Measurements from ENCODE around the gene RGS9BP.
A peak's percentile ranks its signal among the peaks of the same experiment; 100 is the strongest.

Gene RGS9BP

GRCh38 chr19:32674153-32674930 lies 1.3 kb upstream of the RGS9BP start:
- Histone ChIP-seq H3K79me2 (ENCODE audit: insufficient read depth, low read length) (peaks cover 55% of the 10 kb centered on the region), H3K4me2 (ENCODE audit: low read depth, low read length, poor library complexity, severe bottlenecking) (peak overlapping the region; percentile 63), H3K9me2 (replicated peaks; ENCODE audit: insufficient read depth, low read length) (no peaks in the 10 kb centered on the region), H3K36me3 (ENCODE audit: low read length) (no peaks in the 10 kb centered on the region), H4K20me1 (ENCODE audit: low read depth, low read length) (peaks cover 13% of the 10 kb centered on the region; the same call in 1 of the 2 replicates), H3K9ac (ENCODE audit: low read length) (peak overlapping the region; percentile 81), H3K27me3 (ENCODE audit: low read length) (no peaks in the 10 kb centered on the region), H3F3A (ENCODE audit: insufficient read depth) (no peaks in the 10 kb centered on the region), H3K9me3 (ENCODE audit: insufficient read depth, low read length) (no peaks in the 10 kb centered on the region), H3K4me3 (ENCODE audit: insufficient read depth, low read length, poor library complexity, severe bottlenecking) (peak overlapping the region; percentile 85), H3K27ac (ENCODE audit: low read depth, low read length) (peak overlapping the region; percentile 38), H2AFZ (ENCODE audit: low read depth, low read length, severe bottlenecking) (peak overlapping the region; percentile 37)
- TF ChIP-seq, protein P1, sequence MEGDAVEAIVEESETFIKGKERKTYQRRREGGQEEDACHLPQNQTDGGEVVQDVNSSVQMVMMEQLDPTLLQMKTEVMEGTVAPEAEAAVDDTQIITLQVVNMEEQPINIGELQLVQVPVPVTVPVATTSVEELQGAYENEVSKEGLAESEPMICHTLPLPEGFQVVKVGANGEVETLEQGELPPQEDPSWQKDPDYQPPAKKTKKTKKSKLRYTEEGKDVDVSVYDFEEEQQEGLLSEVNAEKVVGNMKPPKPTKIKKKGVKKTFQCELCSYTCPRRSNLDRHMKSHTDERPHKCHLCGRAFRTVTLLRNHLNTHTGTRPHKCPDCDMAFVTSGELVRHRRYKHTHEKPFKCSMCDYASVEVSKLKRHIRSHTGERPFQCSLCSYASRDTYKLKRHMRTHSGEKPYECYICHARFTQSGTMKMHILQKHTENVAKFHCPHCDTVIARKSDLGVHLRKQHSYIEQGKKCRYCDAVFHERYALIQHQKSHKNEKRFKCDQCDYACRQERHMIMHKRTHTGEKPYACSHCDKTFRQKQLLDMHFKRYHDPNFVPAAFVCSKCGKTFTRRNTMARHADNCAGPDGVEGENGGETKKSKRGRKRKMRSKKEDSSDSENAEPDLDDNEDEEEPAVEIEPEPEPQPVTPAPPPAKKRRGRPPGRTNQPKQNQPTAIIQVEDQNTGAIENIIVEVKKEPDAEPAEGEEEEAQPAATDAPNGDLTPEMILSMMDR (IDR thresholded peaks at IDR 0.05; ENCODE audit: insufficient read depth, low read length, poor library complexity, severe bottlenecking), result no peak
- TF ChIP-seq EZH2phosphoT487 (conservative IDR thresholded peaks at IDR 0.05; ENCODE audit: low read length), result no peak

GRCh38 chr19:32674931-32675719 lies 523 bp upstream of the RGS9BP start, which contains the start of gene ANKRD27:
Gene ANKRD27, minus strand, starts transcription at chr19:32675180. Its CDS starts 16,165 bp downstream, at chr19:32659015.
- Histone ChIP-seq H3K9me2 (replicated peaks; ENCODE audit: insufficient read depth, low read length) (no peaks in the 10 kb centered on the region), H3K9me3 (ENCODE audit: insufficient read depth, low read length) (no peaks in the 10 kb centered on the region), H3K27ac (ENCODE audit: low read depth, low read length) (peak within 1 kb of the TSS; percentile 38), H4K20me1 (ENCODE audit: low read depth, low read length) (peaks cover 13% of the 10 kb centered on the region; the same call in 1 of the 2 replicates), H3K9ac (ENCODE audit: low read length) (peak within 1 kb of the TSS; percentile 81), H3K36me3 (ENCODE audit: low read length) (no peaks in the 10 kb centered on the region), H3K4me2 (ENCODE audit: low read depth, low read length, poor library complexity, severe bottlenecking) (peak within 1 kb of the TSS; percentile 68), H3K4me3 (ENCODE audit: insufficient read depth, low read length, poor library complexity, severe bottlenecking) (peak within 1 kb of the TSS; percentile 85), H3K79me2 (ENCODE audit: insufficient read depth, low read length) (peaks cover 48% of the 10 kb centered on the region), H3F3A (ENCODE audit: insufficient read depth) (no peaks in the 10 kb centered on the region), H2AFZ (ENCODE audit: low read depth, low read length, severe bottlenecking) (peak within 1 kb of the TSS; percentile 71), H3K27me3 (ENCODE audit: low read length) (no peaks in the 10 kb centered on the region)
- TF ChIP-seq EZH2phosphoT487 (conservative IDR thresholded peaks at IDR 0.05; ENCODE audit: low read length), result no peak
- TF ChIP-seq, protein P1 (IDR thresholded peaks at IDR 0.05; ENCODE audit: insufficient read depth, low read length, poor library complexity, severe bottlenecking), result no peak

- peak overlapping the region; percentile 62 for H3K4me3 ChIP-seq (ENCODE audit: insufficient read depth, low read length, poor library complexity, severe bottlenecking)
- peaks cover 36% of the 10 kb centered on the region for H3K79me2 ChIP-seq (ENCODE audit: insufficient read depth, low read length)
- H3K27me3 ChIP-seq (ENCODE audit: low read length), result no peaks in the 10 kb centered on the region
- H3K27ac ChIP-seq (ENCODE audit: low read depth, low read length), result no peak overlapping the region
- H3K9ac ChIP-seq (ENCODE audit: low read length), result 0 out of 2 replicates have a peak overlapping the region, but pooled peaks have one; percentile 81
- TF ChIP-seq, protein P1 (IDR thresholded peaks at IDR 0.05; ENCODE audit: insufficient read depth, low read length, poor library complexity, severe bottlenecking), result no peak
- no peak for TF ChIP-seq EZH2phosphoT487 (conservative IDR thresholded peaks at IDR 0.05; ENCODE audit: low read length)
- H4K20me1 ChIP-seq (ENCODE audit: low read depth, low read length), result peaks cover 13% of the 10 kb centered on the region; the same call in 1 of the 2 replicates
- H3K9me3 ChIP-seq (ENCODE audit: insufficient read depth, low read length), result no peaks in the 10 kb centered on the region
- H2AFZ ChIP-seq (ENCODE audit: low read depth, low read length, severe bottlenecking), result peak overlapping the region; percentile 71
- H3K36me3 ChIP-seq (ENCODE audit: low read length), result no peaks in the 10 kb centered on the region
- peak overlapping the region; percentile 68 for H3K4me2 ChIP-seq (ENCODE audit: low read depth, low read length, poor library complexity, severe bottlenecking)
- no peaks in the 10 kb centered on the region for H3K9me2 ChIP-seq (replicated peaks; ENCODE audit: insufficient read depth, low read length)
- no peaks in the 10 kb centered on the region for H3F3A ChIP-seq (ENCODE audit: insufficient read depth)
Measured at GRCh38 chr19:32676186-32676894, 692 bp downstream of the RGS9BP start.

All from SU-DHL-6 (cell line).